Mesothelial cell of epicardium (in vitro differentiated cells): ENCODE measurements around the gene BRME1. TPM values are rescaled to one million over a fixed set of nuclear protein-coding genes. Genes with fewer than 3 reads are reported as not detected.

Experiments used
- DNase-seq, 2 experiments: peaks; one replicate each; pipeline ENCODE4 v3.0.0; 2021; ENCODE audit warnings: low spot score in 2 of 2; ENCODE audit not compliant: unreplicated experiment in 2 of 2
- H3K27ac Mint-ChIP-seq: 2 replicates; pipeline ENCODE4 v1.8.0; 2021; ENCODE audit warnings: mixed read lengths
- H3K27me3 Mint-ChIP-seq: 2 replicates; pipeline ENCODE4 v1.8.0; 2021; ENCODE audit warnings: low read depth, mixed read lengths
- H3K36me3 Mint-ChIP-seq: 2 replicates; pipeline ENCODE4 v1.8.0; 2021; ENCODE audit warnings: mixed read lengths
- H3K4me1 Mint-ChIP-seq: 2 replicates; pipeline ENCODE4 v1.8.0; 2021; ENCODE audit warnings: mixed read lengths
- H3K4me3 Mint-ChIP-seq: 2 replicates; pipeline ENCODE4 v1.8.0; 2021; ENCODE audit warnings: mild to moderate bottlenecking, moderate library complexity, mixed read lengths
- H3K9me3 Mint-ChIP-seq: 2 replicates; pipeline ENCODE4 v1.8.0; 2021; ENCODE audit warnings: mixed read lengths
- CTCF ChIP-seq: fragments of 200-600 bp; sonication (generic); IDR thresholded peaks from one replicate; pipeline ENCODE4 v1.5.0; 2021; ENCODE audit warnings: antibody characterized with exemption; ENCODE audit not compliant: unreplicated experiment
- total RNA-seq: library from RNA; stranded (reverse); gene quantifications from 3 replicates; pipeline ENCODE4 v1.2.1, GENCODE V29; 2021

The BRME1 gene
- total RNA-seq, 1 donor from 2014 or later: 6.3 TPM

DNA sequence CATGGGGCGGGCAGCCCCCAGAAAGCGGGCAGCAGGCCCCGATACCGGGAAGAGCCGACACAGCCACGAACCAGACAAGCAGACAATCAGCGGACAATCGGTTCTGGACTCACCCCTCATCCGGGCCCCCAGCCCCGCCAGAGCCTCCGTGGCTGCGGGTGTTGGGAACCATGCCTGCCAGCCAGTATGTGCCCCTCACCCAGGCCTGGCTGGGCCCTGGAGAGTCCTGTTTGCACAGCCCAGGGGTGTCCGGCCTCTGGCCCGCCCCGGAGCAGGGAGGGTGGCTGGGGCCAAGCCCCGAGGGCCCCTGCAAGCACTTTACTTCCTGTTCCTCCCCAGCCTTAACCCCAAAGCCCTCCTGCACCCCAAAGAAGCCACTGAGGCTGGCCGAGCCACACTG is 24.5 kb upstream of the BRME1 start:
- TF ChIP-seq CTCF: no peak
- no peaks in the 10 kb centered on the region for H3K4me1 Mint-ChIP-seq
- DNase-seq: no peak
- H3K27me3 Mint-ChIP-seq: peaks cover 1% of the 10 kb centered on the region
- H3K9me3 Mint-ChIP-seq: no peaks in the 10 kb centered on the region
- peaks cover 20% of the 10 kb centered on the region for H3K36me3 Mint-ChIP-seq
- H3K4me3 Mint-ChIP-seq: no peak overlapping the region
- H3K27ac Mint-ChIP-seq: no peak overlapping the region

GRCh38 chr19:13929956-13930355 is 24.0 kb upstream of the BRME1 start:
- H3K4me3 Mint-ChIP-seq: no peak overlapping the region
- H3K27me3 Mint-ChIP-seq: peaks cover 1% of the 10 kb centered on the region
- no peak for TF ChIP-seq CTCF
- H3K36me3 Mint-ChIP-seq: peaks cover 23% of the 10 kb centered on the region
- no peaks in the 10 kb centered on the region for H3K4me1 Mint-ChIP-seq
- H3K27ac Mint-ChIP-seq: no peak overlapping the region
- DNase-seq: no peak
- H3K9me3 Mint-ChIP-seq: no peaks in the 10 kb centered on the region

DNA sequence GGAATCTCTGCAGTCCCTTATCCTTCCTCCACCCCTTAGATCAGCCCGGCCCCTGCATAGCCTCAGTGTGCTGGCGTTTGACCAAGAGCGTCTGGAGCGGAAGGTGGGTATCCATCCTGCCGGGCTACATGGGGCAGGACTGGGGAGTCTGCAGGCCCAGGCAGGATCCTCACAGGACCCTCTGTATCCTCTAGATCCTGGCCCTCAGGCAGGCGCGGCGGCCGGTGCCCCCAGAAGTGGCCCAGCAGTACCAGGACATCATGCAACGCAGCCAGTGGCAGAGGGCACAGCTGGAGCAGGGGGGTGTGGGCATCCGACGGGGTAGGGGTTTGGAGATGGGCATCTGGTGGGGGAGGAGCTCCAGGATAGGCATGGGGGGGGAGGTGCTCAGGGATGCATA is 23.4 kb upstream of the BRME1 start:
- no peaks in the 10 kb centered on the region for H3K4me1 Mint-ChIP-seq
- H3K27ac Mint-ChIP-seq: no peak overlapping the region
- peaks cover 26% of the 10 kb centered on the region for H3K36me3 Mint-ChIP-seq
- no peak overlapping the region for H3K4me3 Mint-ChIP-seq
- no peak for DNase-seq
- no peaks in the 10 kb centered on the region for H3K9me3 Mint-ChIP-seq
- TF ChIP-seq CTCF: no peak
- peaks cover under 1% of the 10 kb centered on the region for H3K27me3 Mint-ChIP-seq

- H3K27me3 Mint-ChIP-seq: no peaks in the 10 kb centered on the region
- TF ChIP-seq CTCF: no peak
- no peaks in the 10 kb centered on the region for H3K4me1 Mint-ChIP-seq
- peaks cover 42% of the 10 kb centered on the region for H3K36me3 Mint-ChIP-seq
- H3K4me3 Mint-ChIP-seq: no peak overlapping the region
- no peak overlapping the region for H3K27ac Mint-ChIP-seq
- no peaks in the 10 kb centered on the region for H3K9me3 Mint-ChIP-seq
- no peak for DNase-seq
Observed at GRCh38 chr19:13926715-13927114, 20.8 kb upstream of the BRME1 start.

GRCh38 chr19:13926010-13926409 is 20.1 kb upstream of the BRME1 start:
- TF ChIP-seq CTCF: no peak
- no peak overlapping the region for H3K27ac Mint-ChIP-seq
- no peak overlapping the region for H3K4me3 Mint-ChIP-seq
- no peaks in the 10 kb centered on the region for H3K27me3 Mint-ChIP-seq
- no peaks in the 10 kb centered on the region for H3K4me1 Mint-ChIP-seq
- peaks cover 50% of the 10 kb centered on the region for H3K36me3 Mint-ChIP-seq
- no peaks in the 10 kb centered on the region for H3K9me3 Mint-ChIP-seq
- DNase-seq: no peak
